OCI-LY7 (cell line): ENCODE data around the gene ACTG2.
"Not testable (repeated sequence)": the region's sequence is repeated elsewhere in the genome, so short reads cannot be mapped to it uniquely, and the experiment has no call there.

Experiments used
- EZH2phosphoT487 ChIP-seq: fragments of 200-600 bp; sonication (generic); IDR thresholded peaks from 2 replicates; pipeline ENCODE4 v1.6.1; 2018; ENCODE audit warnings: low read depth, borderline replicate concordance, mild to moderate bottlenecking, mixed run types, antibody characterized with exemption, low read length, moderate library complexity, mixed read lengths
- TF ChIP-seq, protein P1 (sequence below): fragments of 200-600 bp; sonication (generic); conservative IDR thresholded peaks from 2 replicates; pipeline ENCODE4 v1.5.1; 2014; ENCODE audit warnings: mild to moderate bottlenecking, antibody characterized with exemption, low read length, moderate library complexity, mixed read lengths

DNA sequence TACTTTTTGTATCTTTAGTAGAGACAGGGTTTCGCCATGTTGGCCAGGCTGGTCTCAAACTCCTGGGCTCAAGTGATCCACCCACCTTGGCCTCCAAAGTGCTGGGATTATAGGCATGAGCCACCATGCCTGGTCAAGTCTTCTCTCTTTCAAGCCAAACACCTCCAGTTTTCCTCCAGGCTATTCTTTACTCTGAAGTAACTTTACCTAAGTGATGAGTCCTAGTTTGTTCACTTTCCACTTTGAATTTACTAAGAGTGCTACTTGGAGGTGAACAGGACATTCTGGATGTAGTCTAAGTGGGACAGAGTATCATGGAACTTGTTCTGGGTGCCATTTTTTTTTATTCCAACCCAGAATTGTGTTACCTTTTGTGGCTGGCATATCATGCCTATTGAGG lies 47.3 kb downstream of the ACTG2 start:
- TF ChIP-seq, protein P1, sequence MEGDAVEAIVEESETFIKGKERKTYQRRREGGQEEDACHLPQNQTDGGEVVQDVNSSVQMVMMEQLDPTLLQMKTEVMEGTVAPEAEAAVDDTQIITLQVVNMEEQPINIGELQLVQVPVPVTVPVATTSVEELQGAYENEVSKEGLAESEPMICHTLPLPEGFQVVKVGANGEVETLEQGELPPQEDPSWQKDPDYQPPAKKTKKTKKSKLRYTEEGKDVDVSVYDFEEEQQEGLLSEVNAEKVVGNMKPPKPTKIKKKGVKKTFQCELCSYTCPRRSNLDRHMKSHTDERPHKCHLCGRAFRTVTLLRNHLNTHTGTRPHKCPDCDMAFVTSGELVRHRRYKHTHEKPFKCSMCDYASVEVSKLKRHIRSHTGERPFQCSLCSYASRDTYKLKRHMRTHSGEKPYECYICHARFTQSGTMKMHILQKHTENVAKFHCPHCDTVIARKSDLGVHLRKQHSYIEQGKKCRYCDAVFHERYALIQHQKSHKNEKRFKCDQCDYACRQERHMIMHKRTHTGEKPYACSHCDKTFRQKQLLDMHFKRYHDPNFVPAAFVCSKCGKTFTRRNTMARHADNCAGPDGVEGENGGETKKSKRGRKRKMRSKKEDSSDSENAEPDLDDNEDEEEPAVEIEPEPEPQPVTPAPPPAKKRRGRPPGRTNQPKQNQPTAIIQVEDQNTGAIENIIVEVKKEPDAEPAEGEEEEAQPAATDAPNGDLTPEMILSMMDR: not testable (repeated sequence)
- not testable (repeated sequence) for TF ChIP-seq EZH2phosphoT487
